ENCODE data around the gene SRSF6. TPM values are rescaled to one million over a fixed set of nuclear protein-coding genes. Genes with fewer than 3 reads are reported as not detected.
"Not testable (repeated sequence)": the region's sequence is repeated elsewhere in the genome, so short reads cannot be mapped to it uniquely, and the experiment has no call there.

SRSF6 gene
- total RNA-seq, 1 donor from 2014 or later: 34.5 TPM

- no peak for FAIRE-seq
Observed at GRCh38 chr20:43420192-43420591, 37.5 kb upstream of the SRSF6 start.

GRCh38 chr20:43420913-43421312, 36.8 kb upstream of the SRSF6 start:
- H3K36me3 ChIP-seq (ENCODE audit: control insufficient read depth, insufficient read depth, low read length); DNase-seq (ENCODE audit: low read depth); H3K4me3 ChIP-seq (ENCODE audit: low read depth, low read length); FAIRE-seq; H3K27me3 ChIP-seq (ENCODE audit: control insufficient read depth, insufficient read depth, low read length): not testable (repeated sequence)

More at GRCh38 chr20:43420192-43420591, 37.5 kb upstream of the SRSF6 start:
- H3K27me3 ChIP-seq (ENCODE audit: control insufficient read depth, insufficient read depth, low read length): no peaks in the 10 kb centered on the region
- DNase-seq (ENCODE audit: low read depth): no peak
- no peaks in the 10 kb centered on the region for H3K36me3 ChIP-seq (ENCODE audit: control insufficient read depth, insufficient read depth, low read length)
- no peak overlapping the region for H3K4me3 ChIP-seq (ENCODE audit: low read depth, low read length)
- no peak for TF ChIP-seq CTCF (IDR thresholded peaks at IDR 0.05; ENCODE audit: insufficient read depth, low read length, severe bottlenecking)

GRCh38 chr20:43426172-43426571, 31.5 kb upstream of the SRSF6 start:
- TF ChIP-seq CTCF (IDR thresholded peaks at IDR 0.05; ENCODE audit: insufficient read depth, low read length, severe bottlenecking): no peak
- Histone ChIP-seq H3K27me3 (ENCODE audit: control insufficient read depth, insufficient read depth, low read length) (no peaks in the 10 kb centered on the region), H3K36me3 (ENCODE audit: control insufficient read depth, insufficient read depth, low read length) (no peaks in the 10 kb centered on the region), H3K4me3 (ENCODE audit: low read depth, low read length) (no peak overlapping the region)
- FAIRE-seq (no peak), DNase-seq (ENCODE audit: low read depth) (no peak)

GRCh38 chr20:43430265-43431133, 27.2 kb upstream of the SRSF6 start:
- H3K27me3 ChIP-seq (ENCODE audit: control insufficient read depth, insufficient read depth, low read length): no peaks in the 10 kb centered on the region
- no peak for TF ChIP-seq CTCF (IDR thresholded peaks at IDR 0.05; ENCODE audit: insufficient read depth, low read length, severe bottlenecking)
- H3K36me3 ChIP-seq (ENCODE audit: control insufficient read depth, insufficient read depth, low read length): no peaks in the 10 kb centered on the region
- DNase-seq (ENCODE audit: low read depth) (no peak), FAIRE-seq (no peak)
- no peak overlapping the region for H3K4me3 ChIP-seq (ENCODE audit: low read depth, low read length)

GRCh38 chr20:43431134-43431519, 26.6 kb upstream of the SRSF6 start:
- Histone ChIP-seq H3K36me3 (ENCODE audit: control insufficient read depth, insufficient read depth, low read length) (no peaks in the 10 kb centered on the region), H3K4me3 (ENCODE audit: low read depth, low read length) (no peak overlapping the region), H3K27me3 (ENCODE audit: control insufficient read depth, insufficient read depth, low read length) (no peaks in the 10 kb centered on the region)
- FAIRE-seq: no peak
- no peak for DNase-seq (ENCODE audit: low read depth)
- no peak for TF ChIP-seq CTCF (IDR thresholded peaks at IDR 0.05; ENCODE audit: insufficient read depth, low read length, severe bottlenecking)

GRCh38 chr20:43432498-43432897, 25.2 kb upstream of the SRSF6 start:
- no peak for DNase-seq (ENCODE audit: low read depth)
- H3K27me3 ChIP-seq (ENCODE audit: control insufficient read depth, insufficient read depth, low read length): no peaks in the 10 kb centered on the region
- no peak for TF ChIP-seq CTCF (IDR thresholded peaks at IDR 0.05; ENCODE audit: insufficient read depth, low read length, severe bottlenecking)
- no peak for FAIRE-seq
- H3K4me3 ChIP-seq (ENCODE audit: low read depth, low read length): no peak overlapping the region
- no peaks in the 10 kb centered on the region for H3K36me3 ChIP-seq (ENCODE audit: control insufficient read depth, insufficient read depth, low read length)
